K562 (cell line): ENCODE data around the gene WDR1. TPM values are rescaled to one million over a fixed set of nuclear protein-coding genes. Genes with fewer than 3 reads are reported as not detected.
A peak's percentile ranks its signal among the peaks of the same experiment; 100 is the strongest.

Experiments
- ASH1L ChIP-seq: fragments of 450-650 bp; IDR thresholded peaks from 2 replicates; pipeline ENCODE4 v1.6.1; 2018; ENCODE audit warnings: borderline replicate concordance, mild to moderate bottlenecking, low read depth; ENCODE audit not compliant: partially characterized antibody
- CHD4 ChIP-seq: fragments of 200-600 bp; sonication (generic); IDR thresholded peaks from 3 replicates; pipeline ENCODE4 v1.6.1; 2012; ENCODE audit warnings: low read depth, mild to moderate bottlenecking, mixed read lengths, low read length, inconsistent platforms; ENCODE audit not compliant: insufficient read depth, insufficient replicate concordance, poor library complexity, severe bottlenecking
- CTCFL ChIP-seq: IDR thresholded peaks from 2 replicates; pipeline ENCODE4 v1.6.1; 2011; ENCODE audit warnings: borderline replicate concordance, low read depth, mild to moderate bottlenecking, moderate library complexity, low read length; ENCODE audit not compliant: insufficient read depth, poor library complexity, severe bottlenecking
- DDX20 ChIP-seq: fragments of 450-650 bp; IDR thresholded peaks from 2 replicates; pipeline ENCODE4 v1.6.1; 2016; ENCODE audit warnings: missing genetic modification characterization, low read depth, mild to moderate bottlenecking, missing compliant biosample characterization, moderate library complexity
- IRF2 ChIP-seq: sonication (generic); formaldehyde crosslinking; IDR thresholded peaks from 2 replicates; pipeline ENCODE4 v1.8.1; 2022; ENCODE audit warnings: mild to moderate bottlenecking, missing genetic modification reagents
- MTA2 ChIP-seq: fragments of 450-650 bp; IDR thresholded peaks from 2 replicates; pipeline ENCODE4 v1.6.1; 2016; ENCODE audit warnings: low read depth
- NRF1 ChIP-seq, 2 experiments: fragments of 450-650 bp; IDR thresholded peaks in 1 of 2; conservative IDR thresholded peaks in 1 of 2; 2 replicates each; pipeline ENCODE4 v1.6.1; 2014; ENCODE audit warnings: mild to moderate bottlenecking in 2 of 2
- PKNOX1 ChIP-seq: fragments of 450-650 bp; IDR thresholded peaks from 2 replicates; pipeline ENCODE4 v1.6.1; 2016
- POLR2B ChIP-seq: fragments of 450-650 bp; IDR thresholded peaks from 2 replicates; pipeline ENCODE4 v1.6.1; 2018; ENCODE audit warnings: low read depth; ENCODE audit not compliant: partially characterized antibody
- PTTG1 ChIP-seq: fragments of 450-650 bp; IDR thresholded peaks from 2 replicates; pipeline ENCODE4 v1.6.1; 2016; ENCODE audit warnings: low read depth, mild to moderate bottlenecking, missing genetic modification characterization, missing compliant biosample characterization
- RBM22 ChIP-seq: fragments of 200-400 bp; formaldehyde crosslinking; IDR thresholded peaks from 2 replicates; pipeline ENCODE4 v1.6.1; 2018; ENCODE audit warnings: low read length, low read depth; ENCODE audit not compliant: poor library complexity, severe bottlenecking
- SMAD3 ChIP-seq: fragments of 450-650 bp; formaldehyde crosslinking; conservative IDR thresholded peaks from 2 replicates; pipeline ENCODE4 v1.4.0; 2020; ENCODE audit warnings: mild to moderate bottlenecking
- SUPT5H ChIP-seq: fragments of 450-650 bp; IDR thresholded peaks from 2 replicates; pipeline ENCODE4 v1.6.1; 2016
- ZNF583 ChIP-seq: fragments of 250-450 bp; sonication (Bioruptor Pico); IDR thresholded peaks from 2 replicates; pipeline ENCODE4 v1.4.0; 2020
- ZNF778 ChIP-seq: fragments of 450-650 bp; formaldehyde crosslinking; IDR thresholded peaks from 2 replicates; pipeline ENCODE4 v1.4.0; 2020; ENCODE audit warnings: mild to moderate bottlenecking, moderate library complexity
- ZZZ3 ChIP-seq: fragments of 450-650 bp; IDR thresholded peaks from 2 replicates; pipeline ENCODE4 v1.6.1; 2016; ENCODE audit warnings: antibody characterized with exemption, mild to moderate bottlenecking, moderate library complexity
- polyA plus RNA-seq, 8 experiments: library from polyadenylated mRNA; depleted of rRNA in 4 of 8; stranded (reverse) in 5 of 8; unstranded in 3 of 8; fragments of >200 nt; fragmentation: Nextera tagmentation in 2 of 8; fragmentation: Illumina TruSeq in 1 of 8; extraction: Ambion mirVana in 2 of 8; extraction: Trizol in 1 of 8; gene quantifications; 2 replicates each; pipeline versions ENCODE4 v1.2.1 to v1.2.3, GENCODE V29; 2011 to 2014; ENCODE audit warnings: inconsistent platforms in 1 of 8, missing spikeins in 1 of 8
- total RNA-seq, 7 experiments: library from RNA; depleted of rRNA in 6 of 7; stranded (reverse); fragments of >200 nt in 6 of 7; fragmentation: Illumina TruSeq in 2 of 7; extraction: Trizol in 2 of 7; gene quantifications; 2 replicates each; pipeline versions ENCODE4 v1.2.1 to v1.2.3, GENCODE V29; 2011 to 2021; ENCODE audit warnings: low replicate concordance in 1 of 7
- TF ChIP-seq, protein P1 (sequence below): fragments of 250-450 bp; sonication (Bioruptor Pico); IDR thresholded peaks from 2 replicates; pipeline ENCODE4 v1.5.0; 2021
- TF ChIP-seq, protein P2 (sequence below): fragments of 450-650 bp; formaldehyde crosslinking; IDR thresholded peaks from 2 replicates; pipeline ENCODE4 v1.4.0; 2022; ENCODE audit warnings: mild to moderate bottlenecking, moderate library complexity
- TF ChIP-seq, protein P3 (sequence below): fragments of 450-650 bp; IDR thresholded peaks from 2 replicates; pipeline ENCODE4 v1.6.1; 2014; ENCODE audit warnings: low read depth, mild to moderate bottlenecking, moderate library complexity, borderline replicate concordance
- TF ChIP-seq, protein P4 (sequence below), 2 experiments: IDR thresholded peaks; 2 replicates each; pipeline ENCODE4 v1.6.1; 2011; ENCODE audit warnings: borderline replicate concordance in 1 of 2, control low read depth in 1 of 2, low read depth in 1 of 2, low read length in 1 of 2, mild to moderate bottlenecking in 1 of 2, mixed read lengths in 1 of 2, moderate library complexity in 1 of 2; ENCODE audit not compliant: insufficient read depth in 1 of 2, insufficient read length in 1 of 2, poor library complexity in 1 of 2, severe bottlenecking in 1 of 2; ENCODE audit errors: extremely low read depth in 1 of 2

WDR1 gene
- total and polyA plus RNA-seq, 9 of the 15 experiments (the other 6 are each of a cell fraction or from before 2014, with no cell fraction given), result 16.1 to 213 (median 125) TPM

- TF ChIP-seq IRF2 (no peak), ZZZ3 (no peak), ZNF583 (CRISPR knock-in tag) (no peak), RBM22 (peak; percentile 22), ZNF778 (no peak), SUPT5H (peak; percentile 19; the same call in 1 of the 2 replicates), PKNOX1 (no peak), MTA2 (no peak), PTTG1 (tag) (no peak), POLR2B (peak; percentile 10), CHD4 (no peak), CTCFL (no peak), NRF1 (conservative IDR thresholded peaks at IDR 0.05 in 1 of 2, IDR thresholded peaks at IDR 0.05 in 1 of 2) (no peak), DDX20 (no peak), ASH1L (no peak), SMAD3 (no peak)
- TF ChIP-seq, protein P1, sequence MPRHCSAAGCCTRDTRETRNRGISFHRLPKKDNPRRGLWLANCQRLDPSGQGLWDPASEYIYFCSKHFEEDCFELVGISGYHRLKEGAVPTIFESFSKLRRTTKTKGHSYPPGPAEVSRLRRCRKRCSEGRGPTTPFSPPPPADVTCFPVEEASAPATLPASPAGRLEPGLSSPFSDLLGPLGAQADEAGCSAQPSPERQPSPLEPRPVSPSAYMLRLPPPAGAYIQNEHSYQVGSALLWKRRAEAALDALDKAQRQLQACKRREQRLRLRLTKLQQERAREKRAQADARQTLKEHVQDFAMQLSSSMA (CRISPR knock-in tag), result no peak
- TF ChIP-seq, protein P2, sequence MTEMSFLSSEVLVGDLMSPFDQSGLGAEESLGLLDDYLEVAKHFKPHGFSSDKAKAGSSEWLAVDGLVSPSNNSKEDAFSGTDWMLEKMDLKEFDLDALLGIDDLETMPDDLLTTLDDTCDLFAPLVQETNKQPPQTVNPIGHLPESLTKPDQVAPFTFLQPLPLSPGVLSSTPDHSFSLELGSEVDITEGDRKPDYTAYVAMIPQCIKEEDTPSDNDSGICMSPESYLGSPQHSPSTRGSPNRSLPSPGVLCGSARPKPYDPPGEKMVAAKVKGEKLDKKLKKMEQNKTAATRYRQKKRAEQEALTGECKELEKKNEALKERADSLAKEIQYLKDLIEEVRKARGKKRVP (CRISPR knock-in tag), result no peak
- TF ChIP-seq, protein P3, sequence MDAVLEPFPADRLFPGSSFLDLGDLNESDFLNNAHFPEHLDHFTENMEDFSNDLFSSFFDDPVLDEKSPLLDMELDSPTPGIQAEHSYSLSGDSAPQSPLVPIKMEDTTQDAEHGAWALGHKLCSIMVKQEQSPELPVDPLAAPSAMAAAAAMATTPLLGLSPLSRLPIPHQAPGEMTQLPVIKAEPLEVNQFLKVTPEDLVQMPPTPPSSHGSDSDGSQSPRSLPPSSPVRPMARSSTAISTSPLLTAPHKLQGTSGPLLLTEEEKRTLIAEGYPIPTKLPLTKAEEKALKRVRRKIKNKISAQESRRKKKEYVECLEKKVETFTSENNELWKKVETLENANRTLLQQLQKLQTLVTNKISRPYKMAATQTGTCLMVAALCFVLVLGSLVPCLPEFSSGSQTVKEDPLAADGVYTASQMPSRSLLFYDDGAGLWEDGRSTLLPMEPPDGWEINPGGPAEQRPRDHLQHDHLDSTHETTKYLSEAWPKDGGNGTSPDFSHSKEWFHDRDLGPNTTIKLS, result no peak
- TF ChIP-seq, protein P4, sequence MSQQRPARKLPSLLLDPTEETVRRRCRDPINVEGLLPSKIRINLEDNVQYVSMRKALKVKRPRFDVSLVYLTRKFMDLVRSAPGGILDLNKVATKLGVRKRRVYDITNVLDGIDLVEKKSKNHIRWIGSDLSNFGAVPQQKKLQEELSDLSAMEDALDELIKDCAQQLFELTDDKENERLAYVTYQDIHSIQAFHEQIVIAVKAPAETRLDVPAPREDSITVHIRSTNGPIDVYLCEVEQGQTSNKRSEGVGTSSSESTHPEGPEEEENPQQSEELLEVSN (IDR thresholded peaks at IDR 0.05; ENCODE audit: borderline replicate concordance in 1 of 2, extremely low read depth in 1 of 2, insufficient read depth in 1 of 2, insufficient read length in 1 of 2, low read depth in 1 of 2, low read length in 1 of 2, poor library complexity in 1 of 2, severe bottlenecking in 1 of 2), result no peak
Observed at GRCh38 chr4:10109995-10110670, 6.5 kb downstream of the WDR1 start (continued).
